Activated T-cell treated with anti-CD3 and anti-CD28 coated beads, Interleukin-2, amount 50 U/mL, for 4 hours (primary cell): ENCODE results near the gene GOLGA8R. TPM values are rescaled to one million over a fixed set of nuclear protein-coding genes. Genes with fewer than 3 reads are reported as not detected.
"Not testable (repeated sequence)": the region's sequence is repeated elsewhere in the genome, so short reads cannot be mapped to it uniquely, and the experiment has no call there.

Experiments
- ATAC-seq, 2 donors: fragments of 200-7000 bp; cut with Tn5 transposase; one replicate each; pipeline ENCODE4 v1.10.0; 2021
- DNase-seq: peaks from one replicate; pipeline ENCODE4 v3.0.0-alpha.2; 2020
- H3K27me3 Mint-ChIP-seq: one replicate; pipeline ENCODE4 v1.8.0; 2021; ENCODE audit warnings: low read depth, mixed read lengths
- H3K36me3 Mint-ChIP-seq: one replicate; pipeline ENCODE4 v1.8.0; 2022; ENCODE audit warnings: mixed read lengths; ENCODE audit not compliant: insufficient read depth
- H3K4me1 Mint-ChIP-seq: one replicate; pipeline ENCODE4 v1.8.0; 2021; ENCODE audit warnings: low read depth, mixed read lengths
- H3K4me3 Mint-ChIP-seq: one replicate; pipeline ENCODE4 v1.8.0; 2021; ENCODE audit warnings: mild to moderate bottlenecking, moderate library complexity, mixed read lengths
- H3K9me3 Mint-ChIP-seq: one replicate; pipeline ENCODE4 v1.8.0; 2021; ENCODE audit warnings: mixed read lengths
- total RNA-seq, 3 donors: library from RNA; stranded (reverse); gene quantifications; one replicate each; pipeline ENCODE4 v1.2.1, GENCODE V29; 2021

GOLGA8R gene
- total RNA-seq, 3 donors from 2014 or later: 0.28 to 0.61 (median 0.35) TPM

- not testable (repeated sequence) for H3K4me1 Mint-ChIP-seq, ATAC-seq, H3K27me3 Mint-ChIP-seq, H3K36me3 Mint-ChIP-seq, DNase-seq, H3K4me3 Mint-ChIP-seq, H3K9me3 Mint-ChIP-seq
Observed at GRCh38 chr15:30375872-30376271, 38.2 kb downstream of the GOLGA8R start.

GRCh38 chr15:30374862-30375261 lies 39.2 kb downstream of the GOLGA8R start:
- H3K4me3 Mint-ChIP-seq, H3K27me3 Mint-ChIP-seq, H3K36me3 Mint-ChIP-seq, H3K4me1 Mint-ChIP-seq, DNase-seq, H3K9me3 Mint-ChIP-seq, ATAC-seq: not testable (repeated sequence)

- not testable (repeated sequence) for H3K27me3 Mint-ChIP-seq, H3K36me3 Mint-ChIP-seq, H3K4me1 Mint-ChIP-seq, ATAC-seq, H3K4me3 Mint-ChIP-seq, H3K9me3 Mint-ChIP-seq, DNase-seq
Observed at GRCh38 chr15:30368271-30368670, 45.8 kb downstream of the GOLGA8R start.

- H3K36me3 Mint-ChIP-seq, DNase-seq, H3K9me3 Mint-ChIP-seq, H3K27me3 Mint-ChIP-seq, H3K4me1 Mint-ChIP-seq, H3K4me3 Mint-ChIP-seq, ATAC-seq: not testable (repeated sequence)
Observed at GRCh38 chr15:30367246-30367645, 46.8 kb downstream of the GOLGA8R start.

GRCh38 chr15:30361404-30361803 lies 52.7 kb downstream of the GOLGA8R start:
- not testable (repeated sequence) for H3K27me3 Mint-ChIP-seq, H3K36me3 Mint-ChIP-seq, H3K4me3 Mint-ChIP-seq, DNase-seq, H3K9me3 Mint-ChIP-seq, ATAC-seq, H3K4me1 Mint-ChIP-seq

- DNase-seq, H3K36me3 Mint-ChIP-seq, H3K9me3 Mint-ChIP-seq, H3K27me3 Mint-ChIP-seq, ATAC-seq, H3K4me1 Mint-ChIP-seq, H3K4me3 Mint-ChIP-seq: not testable (repeated sequence)
Observed at GRCh38 chr15:30360990-30361389, 53.1 kb downstream of the GOLGA8R start.

- not testable (repeated sequence) for H3K9me3 Mint-ChIP-seq, H3K36me3 Mint-ChIP-seq, H3K4me1 Mint-ChIP-seq, H3K27me3 Mint-ChIP-seq, H3K4me3 Mint-ChIP-seq, DNase-seq, ATAC-seq
Observed at GRCh38 chr15:30355043-30355442, 59.0 kb downstream of the GOLGA8R start.

Other genes starting within 250 kb of the GOLGA8R start
- under 1 TPM in 2 of 3 donors, not detected in 1; 0.29 to 0.90 TPM for gene CHRFAM7A, start 20.7 kb downstream of the GOLGA8R start, total RNA-seq
- gene GOLGA8Q, start 137.8 kb upstream of the GOLGA8R start, total RNA-seq: under 1 TPM in 1 of 3 donors, not detected in 2; 0.13 TPM
- not detected for gene GOLGA8H, start 189.8 kb upstream of the GOLGA8R start, total RNA-seq